Measurements from ENCODE around the gene CEP57L1. TPM values are rescaled to one million over a fixed set of nuclear protein-coding genes. Genes with fewer than 3 reads are reported as not detected.

The CEP57L1 gene
- polyA plus RNA-seq, 1 donor from 2014 or later = 19.7 TPM

DNA sequence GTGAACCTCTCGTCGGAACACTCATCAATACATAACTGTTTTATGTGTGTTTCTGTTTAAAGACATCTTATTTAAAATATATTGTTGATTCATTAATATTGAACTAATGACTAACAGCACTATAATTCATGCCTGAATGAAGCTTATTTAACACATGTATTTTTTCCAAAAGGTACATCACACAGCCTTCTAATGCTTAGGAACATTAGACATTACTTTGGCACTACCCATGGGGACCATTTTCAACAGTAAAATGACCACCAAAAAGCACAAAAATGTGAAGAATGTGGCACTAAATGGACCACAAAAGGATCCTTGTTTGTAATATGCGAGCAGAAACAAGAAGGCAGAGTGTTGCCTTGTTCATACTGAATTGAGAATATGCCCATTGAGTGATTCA is 109.2 kb downstream of the CEP57L1 start:
- H3K9me3 ChIP-seq (ENCODE audit: low read length) = no peaks in the 10 kb centered on the region

DNA sequence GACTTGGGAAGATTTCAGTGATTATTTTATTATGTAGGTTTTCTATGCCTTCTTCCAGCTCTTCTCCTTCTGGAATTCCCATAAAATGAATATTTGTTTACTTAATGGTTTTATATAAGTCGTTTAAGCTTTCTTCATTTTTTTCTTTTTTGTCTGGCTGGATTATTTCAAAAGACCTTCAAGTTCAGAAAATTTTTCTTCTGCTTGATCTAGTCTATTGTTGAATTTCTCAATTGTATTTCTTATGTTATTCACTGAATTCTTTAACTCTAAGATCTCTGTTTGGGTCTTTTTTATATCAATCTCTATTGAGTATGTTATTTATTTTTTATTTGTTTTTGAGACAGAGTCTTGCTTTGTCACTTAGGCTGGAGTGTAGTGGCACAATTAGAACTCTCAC is 117.4 kb downstream of the CEP57L1 start:
- Histone ChIP-seq H3K79me2 (replicated peaks; ENCODE audit: insufficient read depth, low read length) (no peaks in the 10 kb centered on the region), H3K9me2 (ENCODE audit: insufficient read depth, low read length) (no peaks in the 10 kb centered on the region), H3F3A (ENCODE audit: insufficient read depth, low read length, poor library complexity, severe bottlenecking) (no peaks in the 10 kb centered on the region), H3K4me2 (ENCODE audit: low read length) (no peak overlapping the region), H3K27ac (ENCODE audit: low read length) (no peak overlapping the region), H3K27me3 (ENCODE audit: insufficient read depth, low read depth, low read length) (no peaks in the 10 kb centered on the region), H2AFZ (ENCODE audit: low read depth, low read length) (no peak overlapping the region), H3K9me3 (ENCODE audit: low read length) (peaks cover 3% of the 10 kb centered on the region), H3K36me3 (ENCODE audit: insufficient read depth, low read length) (no peaks in the 10 kb centered on the region), H3K4me3 (ENCODE audit: low read length) (no peak overlapping the region), H4K20me1 (ENCODE audit: insufficient read depth) (no peaks in the 10 kb centered on the region), H3K9ac (ENCODE audit: low read length) (no peak overlapping the region)
- no peak for TF ChIP-seq EP300 (conservative IDR thresholded peaks at IDR 0.05; ENCODE audit: poor library complexity, severe bottlenecking)
- no peak for TF ChIP-seq POLR2AphosphoS5 (IDR thresholded peaks at IDR 0.05)
- TF ChIP-seq EZH2 (IDR thresholded peaks at IDR 0.05; ENCODE audit: borderline replicate concordance, insufficient read depth, low read length, poor library complexity, severe bottlenecking) = no peak
- TF ChIP-seq TAF1 (IDR thresholded peaks at IDR 0.05; ENCODE audit: low read depth) = no peak
- no peak for TF ChIP-seq SMC3 (conservative IDR thresholded peaks at IDR 0.05; ENCODE audit: poor library complexity)
- no peak for TF ChIP-seq MXI1 (conservative IDR thresholded peaks at IDR 0.05; ENCODE audit: poor library complexity, severe bottlenecking)
- TF ChIP-seq, protein P1, sequence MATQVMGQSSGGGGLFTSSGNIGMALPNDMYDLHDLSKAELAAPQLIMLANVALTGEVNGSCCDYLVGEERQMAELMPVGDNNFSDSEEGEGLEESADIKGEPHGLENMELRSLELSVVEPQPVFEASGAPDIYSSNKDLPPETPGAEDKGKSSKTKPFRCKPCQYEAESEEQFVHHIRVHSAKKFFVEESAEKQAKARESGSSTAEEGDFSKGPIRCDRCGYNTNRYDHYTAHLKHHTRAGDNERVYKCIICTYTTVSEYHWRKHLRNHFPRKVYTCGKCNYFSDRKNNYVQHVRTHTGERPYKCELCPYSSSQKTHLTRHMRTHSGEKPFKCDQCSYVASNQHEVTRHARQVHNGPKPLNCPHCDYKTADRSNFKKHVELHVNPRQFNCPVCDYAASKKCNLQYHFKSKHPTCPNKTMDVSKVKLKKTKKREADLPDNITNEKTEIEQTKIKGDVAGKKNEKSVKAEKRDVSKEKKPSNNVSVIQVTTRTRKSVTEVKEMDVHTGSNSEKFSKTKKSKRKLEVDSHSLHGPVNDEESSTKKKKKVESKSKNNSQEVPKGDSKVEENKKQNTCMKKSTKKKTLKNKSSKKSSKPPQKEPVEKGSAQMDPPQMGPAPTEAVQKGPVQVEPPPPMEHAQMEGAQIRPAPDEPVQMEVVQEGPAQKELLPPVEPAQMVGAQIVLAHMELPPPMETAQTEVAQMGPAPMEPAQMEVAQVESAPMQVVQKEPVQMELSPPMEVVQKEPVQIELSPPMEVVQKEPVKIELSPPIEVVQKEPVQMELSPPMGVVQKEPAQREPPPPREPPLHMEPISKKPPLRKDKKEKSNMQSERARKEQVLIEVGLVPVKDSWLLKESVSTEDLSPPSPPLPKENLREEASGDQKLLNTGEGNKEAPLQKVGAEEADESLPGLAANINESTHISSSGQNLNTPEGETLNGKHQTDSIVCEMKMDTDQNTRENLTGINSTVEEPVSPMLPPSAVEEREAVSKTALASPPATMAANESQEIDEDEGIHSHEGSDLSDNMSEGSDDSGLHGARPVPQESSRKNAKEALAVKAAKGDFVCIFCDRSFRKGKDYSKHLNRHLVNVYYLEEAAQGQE (IDR thresholded peaks at IDR 0.05; ENCODE audit: borderline replicate concordance) = no peak
- TF ChIP-seq RAD21 (conservative IDR thresholded peaks at IDR 0.05) = no peak
- TF ChIP-seq, protein P2, sequence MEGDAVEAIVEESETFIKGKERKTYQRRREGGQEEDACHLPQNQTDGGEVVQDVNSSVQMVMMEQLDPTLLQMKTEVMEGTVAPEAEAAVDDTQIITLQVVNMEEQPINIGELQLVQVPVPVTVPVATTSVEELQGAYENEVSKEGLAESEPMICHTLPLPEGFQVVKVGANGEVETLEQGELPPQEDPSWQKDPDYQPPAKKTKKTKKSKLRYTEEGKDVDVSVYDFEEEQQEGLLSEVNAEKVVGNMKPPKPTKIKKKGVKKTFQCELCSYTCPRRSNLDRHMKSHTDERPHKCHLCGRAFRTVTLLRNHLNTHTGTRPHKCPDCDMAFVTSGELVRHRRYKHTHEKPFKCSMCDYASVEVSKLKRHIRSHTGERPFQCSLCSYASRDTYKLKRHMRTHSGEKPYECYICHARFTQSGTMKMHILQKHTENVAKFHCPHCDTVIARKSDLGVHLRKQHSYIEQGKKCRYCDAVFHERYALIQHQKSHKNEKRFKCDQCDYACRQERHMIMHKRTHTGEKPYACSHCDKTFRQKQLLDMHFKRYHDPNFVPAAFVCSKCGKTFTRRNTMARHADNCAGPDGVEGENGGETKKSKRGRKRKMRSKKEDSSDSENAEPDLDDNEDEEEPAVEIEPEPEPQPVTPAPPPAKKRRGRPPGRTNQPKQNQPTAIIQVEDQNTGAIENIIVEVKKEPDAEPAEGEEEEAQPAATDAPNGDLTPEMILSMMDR (IDR thresholded peaks at IDR 0.05; ENCODE audit: poor library complexity, severe bottlenecking) = no peak

More for the DNA sequence above, 109.2 kb downstream of the CEP57L1 start:
- H3K79me2 ChIP-seq (replicated peaks; ENCODE audit: insufficient read depth, low read length) = no peaks in the 10 kb centered on the region
- H3K27me3 ChIP-seq (ENCODE audit: insufficient read depth, low read depth, low read length) = no peaks in the 10 kb centered on the region
- H3K4me2 ChIP-seq (ENCODE audit: low read length) = no peak overlapping the region
- no peaks in the 10 kb centered on the region for H3F3A ChIP-seq (ENCODE audit: insufficient read depth, low read length, poor library complexity, severe bottlenecking)
- H3K36me3 ChIP-seq (ENCODE audit: insufficient read depth, low read length) = no peaks in the 10 kb centered on the region
- H3K27ac ChIP-seq (ENCODE audit: low read length) = no peak overlapping the region
- H2AFZ ChIP-seq (ENCODE audit: low read depth, low read length) = no peak overlapping the region
- TF ChIP-seq RAD21 (conservative IDR thresholded peaks at IDR 0.05) (no peak), MXI1 (conservative IDR thresholded peaks at IDR 0.05; ENCODE audit: poor library complexity, severe bottlenecking) (no peak), SMC3 (conservative IDR thresholded peaks at IDR 0.05; ENCODE audit: poor library complexity) (no peak), TAF1 (IDR thresholded peaks at IDR 0.05; ENCODE audit: low read depth) (no peak), EP300 (conservative IDR thresholded peaks at IDR 0.05; ENCODE audit: poor library complexity, severe bottlenecking) (no peak), EZH2 (IDR thresholded peaks at IDR 0.05; ENCODE audit: borderline replicate concordance, insufficient read depth, low read length, poor library complexity, severe bottlenecking) (no peak), POLR2AphosphoS5 (IDR thresholded peaks at IDR 0.05) (no peak)
- TF ChIP-seq, protein P2 (IDR thresholded peaks at IDR 0.05; ENCODE audit: poor library complexity, severe bottlenecking) = no peak
- TF ChIP-seq, protein P1 (IDR thresholded peaks at IDR 0.05; ENCODE audit: borderline replicate concordance) = no peak
- H3K4me3 ChIP-seq (ENCODE audit: low read length) = no peak overlapping the region
- no peaks in the 10 kb centered on the region for H4K20me1 ChIP-seq (ENCODE audit: insufficient read depth)
- no peaks in the 10 kb centered on the region for H3K9me2 ChIP-seq (ENCODE audit: insufficient read depth, low read length)
- H3K9ac ChIP-seq (ENCODE audit: low read length) = no peak overlapping the region
